GM23338 (cell line): ENCODE results near the gene CDH12. TPM values are rescaled to one million over a fixed set of nuclear protein-coding genes. Genes with fewer than 3 reads are reported as not detected.

Experiments
- ATAC-seq: fragments of 200-7000 bp; cut with Tn5 transposase; 3 replicates; pipeline ENCODE4 v1.9.1; 2020
- DNase-seq: peaks from one replicate; pipeline ENCODE4 v3.0.0-alpha.2; 2015; ENCODE audit warnings: low spot score
- H2AFZ ChIP-seq: fragments of 200-600 bp; sonication (generic); 2 replicates; pipeline ENCODE4 v1.8.0; 2016; ENCODE audit warnings: antibody characterized with exemption, mild to moderate bottlenecking, moderate library complexity
- H3F3A ChIP-seq: fragments of 200-600 bp; sonication (generic); replicated peaks from 2 replicates; pipeline ENCODE4 v1.8.0; 2017; ENCODE audit warnings: antibody characterized with exemption, mixed run types, low read depth
- H3K27ac ChIP-seq: fragments of 200-600 bp; sonication (generic); 2 replicates; pipeline ENCODE4 v1.6.1; 2016; ENCODE audit warnings: low read depth
- H3K27me3 ChIP-seq: fragments of 200-600 bp; sonication (generic); 2 replicates; pipeline ENCODE4 v1.8.0; 2016; ENCODE audit warnings: mild to moderate bottlenecking, mixed run types, moderate library complexity; ENCODE audit not compliant: insufficient read depth
- H3K36me3 ChIP-seq: fragments of 200-600 bp; sonication (generic); 2 replicates; pipeline ENCODE4 v1.8.0; 2016; ENCODE audit warnings: mild to moderate bottlenecking; ENCODE audit not compliant: insufficient read depth
- H3K4me1 ChIP-seq: fragments of 200-600 bp; sonication (generic); 2 replicates; pipeline ENCODE4 v1.8.0; 2016; ENCODE audit warnings: mild to moderate bottlenecking, moderate library complexity; ENCODE audit not compliant: insufficient read depth
- H3K4me2 ChIP-seq: fragments of 200-600 bp; sonication (generic); 2 replicates; pipeline ENCODE4 v1.7.1; 2017; ENCODE audit warnings: mixed run types
- H3K4me3 ChIP-seq: fragments of 200-600 bp; sonication (generic); 2 replicates; pipeline ENCODE4 v1.6.1; 2016; ENCODE audit warnings: mixed run types
- H3K79me2 ChIP-seq: fragments of 200-600 bp; sonication (generic); replicated peaks from 2 replicates; pipeline ENCODE4 v1.8.0; 2017; ENCODE audit warnings: mild to moderate bottlenecking; ENCODE audit not compliant: insufficient read depth
- H3K9me2 ChIP-seq: fragments of 200-600 bp; sonication (generic); 2 replicates; pipeline ENCODE4 v1.8.0; 2017; ENCODE audit not compliant: insufficient read depth
- H4K20me1 ChIP-seq: fragments of 200-600 bp; sonication (generic); replicated peaks from 2 replicates; pipeline ENCODE4 v1.8.0; 2017; ENCODE audit warnings: mild to moderate bottlenecking; ENCODE audit not compliant: insufficient read depth
- H3K27ac Mint-ChIP-seq: 2 replicates; pipeline ENCODE4 v1.8.0; 2020; ENCODE audit warnings: inconsistent platforms, mild to moderate bottlenecking, moderate library complexity, mixed read lengths
- H3K27me3 Mint-ChIP-seq: 3 replicates; pipeline ENCODE4 v1.8.0; 2022; ENCODE audit warnings: low read depth, mild to moderate bottlenecking, moderate library complexity, mixed read lengths, inconsistent platforms; ENCODE audit not compliant: insufficient read depth, poor library complexity
- H3K36me3 Mint-ChIP-seq: 3 replicates; pipeline ENCODE4 v1.8.0; 2021; ENCODE audit warnings: low read depth, mild to moderate bottlenecking, inconsistent platforms, moderate library complexity, mixed read lengths
- H3K4me1 Mint-ChIP-seq: 3 replicates; pipeline ENCODE4 v1.8.0; 2020; ENCODE audit warnings: mild to moderate bottlenecking, inconsistent platforms, mixed read lengths
- H3K4me3 Mint-ChIP-seq: 3 replicates; pipeline ENCODE4 v1.8.0; 2021; ENCODE audit warnings: moderate library complexity, mild to moderate bottlenecking, inconsistent platforms, mixed read lengths
- H3K9me3 Mint-ChIP-seq: 3 replicates; pipeline ENCODE4 v1.8.0; 2020; ENCODE audit warnings: moderate library complexity, mild to moderate bottlenecking, inconsistent platforms, mixed read lengths
- CREB1 ChIP-seq: fragments of 250-450 bp; sonication (Bioruptor Pico); IDR thresholded peaks from 2 replicates; pipeline ENCODE4 v1.5.0; 2020; ENCODE audit warnings: low read depth, mild to moderate bottlenecking, moderate library complexity
- EZH2 ChIP-seq: fragments of 200-600 bp; sonication (generic); IDR thresholded peaks from one replicate; pipeline ENCODE4 v1.8.0; 2017; ENCODE audit warnings: antibody characterized with exemption, mild to moderate bottlenecking, low read depth; ENCODE audit not compliant: unreplicated experiment
- EZH2phosphoT487 ChIP-seq: fragments of 200-600 bp; sonication (generic); IDR thresholded peaks from one replicate; pipeline ENCODE4 v1.8.1; 2018; ENCODE audit warnings: antibody characterized with exemption; ENCODE audit not compliant: unreplicated experiment
- JUNB ChIP-seq: IDR thresholded peaks from one replicate; pipeline ENCODE4 v1.6.1; 2016; ENCODE audit warnings: antibody characterized with exemption; ENCODE audit not compliant: unreplicated experiment
- NANOG ChIP-seq: IDR thresholded peaks from 2 replicates; pipeline ENCODE4 v1.6.1; 2016; ENCODE audit warnings: antibody characterized with exemption, borderline replicate concordance
- POLR2AphosphoS5 ChIP-seq: IDR thresholded peaks from 2 replicates; pipeline ENCODE4 v1.6.1; 2016; ENCODE audit warnings: antibody characterized with exemption, low read depth
- STAT1 ChIP-seq: IDR thresholded peaks from one replicate; pipeline ENCODE4 v1.6.1; 2016; ENCODE audit warnings: antibody characterized with exemption; ENCODE audit not compliant: unreplicated experiment
- ZNF114 ChIP-seq: fragments of 250-450 bp; sonication (Bioruptor Pico); IDR thresholded peaks from 2 replicates; pipeline ENCODE4 v1.5.0; 2020; ENCODE audit warnings: mild to moderate bottlenecking, moderate library complexity
- ZNF331 ChIP-seq: fragments of 250-450 bp; sonication (Bioruptor Pico); IDR thresholded peaks from 2 replicates; pipeline ENCODE4 v1.5.0; 2020; ENCODE audit warnings: low read depth, mild to moderate bottlenecking, moderate library complexity
- polyA plus RNA-seq: library from polyadenylated mRNA; unstranded; fragments of >200 nt; fragmentation: Nextera tagmentation; extraction: Ambion mirVana; gene quantifications from 2 replicates; pipeline ENCODE4 v1.2.1, GENCODE V29; 2016
- total RNA-seq: library from RNA; depleted of rRNA; stranded (reverse); fragments of >200 nt; shearing (Covaris generic); gene quantifications from 2 replicates; pipeline ENCODE4 v1.2.3, GENCODE V29; 2014
- TF ChIP-seq, protein P1 (sequence below): IDR thresholded peaks from one replicate; pipeline ENCODE4 v1.6.1; 2018; ENCODE audit warnings: antibody characterized with exemption; ENCODE audit not compliant: unreplicated experiment
- TF ChIP-seq, protein P2 (sequence below), 2 experiments: fragments of 200-600 bp in 1 of 2; sonication (generic) in 1 of 2; conservative IDR thresholded peaks; 2 replicates each; pipeline versions ENCODE4 v1.5.1 to v1.6.1; 2016 to 2017; ENCODE audit warnings: antibody characterized with exemption in 2 of 2, low read depth in 2 of 2, mild to moderate bottlenecking in 2 of 2, moderate library complexity in 1 of 2
- TF ChIP-seq, protein P3 (sequence below): IDR thresholded peaks from 2 replicates; pipeline ENCODE4 v1.6.1; 2016; ENCODE audit warnings: antibody characterized with exemption

Gene CDH12
- total and polyA plus RNA-seq, 2 experiments from 2014 or later: not detected

DNA sequence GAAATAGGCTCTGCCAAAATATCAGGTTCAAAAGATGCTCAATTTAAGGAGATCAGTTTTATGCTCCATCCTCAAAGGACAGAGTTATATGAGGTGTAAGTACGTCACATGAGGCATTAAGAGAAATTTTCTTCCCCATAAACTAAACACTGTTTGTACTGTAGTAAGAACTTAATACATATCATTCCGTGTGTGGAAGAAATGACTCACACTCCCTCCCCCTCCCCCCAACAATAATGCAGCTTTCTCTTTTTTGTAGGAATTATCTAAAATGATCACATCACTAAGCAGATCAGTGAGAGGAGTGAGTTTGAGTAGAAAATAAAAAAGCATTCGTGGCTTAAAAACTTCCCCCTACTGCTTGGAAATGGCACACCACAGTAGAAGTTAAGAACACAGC is 2.2 kb downstream of the CDH12 start (continued):
- TF ChIP-seq, protein P1, sequence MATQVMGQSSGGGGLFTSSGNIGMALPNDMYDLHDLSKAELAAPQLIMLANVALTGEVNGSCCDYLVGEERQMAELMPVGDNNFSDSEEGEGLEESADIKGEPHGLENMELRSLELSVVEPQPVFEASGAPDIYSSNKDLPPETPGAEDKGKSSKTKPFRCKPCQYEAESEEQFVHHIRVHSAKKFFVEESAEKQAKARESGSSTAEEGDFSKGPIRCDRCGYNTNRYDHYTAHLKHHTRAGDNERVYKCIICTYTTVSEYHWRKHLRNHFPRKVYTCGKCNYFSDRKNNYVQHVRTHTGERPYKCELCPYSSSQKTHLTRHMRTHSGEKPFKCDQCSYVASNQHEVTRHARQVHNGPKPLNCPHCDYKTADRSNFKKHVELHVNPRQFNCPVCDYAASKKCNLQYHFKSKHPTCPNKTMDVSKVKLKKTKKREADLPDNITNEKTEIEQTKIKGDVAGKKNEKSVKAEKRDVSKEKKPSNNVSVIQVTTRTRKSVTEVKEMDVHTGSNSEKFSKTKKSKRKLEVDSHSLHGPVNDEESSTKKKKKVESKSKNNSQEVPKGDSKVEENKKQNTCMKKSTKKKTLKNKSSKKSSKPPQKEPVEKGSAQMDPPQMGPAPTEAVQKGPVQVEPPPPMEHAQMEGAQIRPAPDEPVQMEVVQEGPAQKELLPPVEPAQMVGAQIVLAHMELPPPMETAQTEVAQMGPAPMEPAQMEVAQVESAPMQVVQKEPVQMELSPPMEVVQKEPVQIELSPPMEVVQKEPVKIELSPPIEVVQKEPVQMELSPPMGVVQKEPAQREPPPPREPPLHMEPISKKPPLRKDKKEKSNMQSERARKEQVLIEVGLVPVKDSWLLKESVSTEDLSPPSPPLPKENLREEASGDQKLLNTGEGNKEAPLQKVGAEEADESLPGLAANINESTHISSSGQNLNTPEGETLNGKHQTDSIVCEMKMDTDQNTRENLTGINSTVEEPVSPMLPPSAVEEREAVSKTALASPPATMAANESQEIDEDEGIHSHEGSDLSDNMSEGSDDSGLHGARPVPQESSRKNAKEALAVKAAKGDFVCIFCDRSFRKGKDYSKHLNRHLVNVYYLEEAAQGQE: no peak
- no peak for TF ChIP-seq EZH2phosphoT487
- no peak for TF ChIP-seq STAT1

DNA sequence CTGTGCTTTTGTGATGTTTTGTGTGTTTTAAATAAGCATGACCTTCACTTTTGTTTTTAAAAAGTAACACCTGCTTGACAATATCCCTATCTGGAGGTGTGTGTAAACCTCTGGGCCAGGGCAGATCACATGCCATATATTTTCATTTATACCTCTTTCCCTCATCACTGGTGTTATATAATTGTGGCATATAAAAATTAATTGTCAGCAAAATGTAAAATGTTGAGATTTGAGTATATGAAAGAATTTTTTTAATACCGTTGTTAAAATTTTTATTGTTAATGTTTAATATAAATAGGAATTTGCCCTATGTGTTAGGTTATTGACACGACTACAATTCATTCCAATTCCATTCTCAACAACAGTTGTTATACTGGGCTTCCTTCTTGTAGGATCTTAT is 6.5 kb downstream of the CDH12 start:
- no peak for DNase-seq
- no peaks in the 10 kb centered on the region for H3K9me3 Mint-ChIP-seq
- no peak overlapping the region for H3K27ac Mint-ChIP-seq
- no peaks in the 10 kb centered on the region for H3K4me1 Mint-ChIP-seq
- Histone ChIP-seq H3K27ac (no peak overlapping the region), H3K9me2 (no peaks in the 10 kb centered on the region), H3K4me3 (no peak overlapping the region), H3K4me2 (no peak overlapping the region), H4K20me1 (no peaks in the 10 kb centered on the region), H3K79me2 (no peaks in the 10 kb centered on the region), H3K36me3 (no peaks in the 10 kb centered on the region), H3F3A (no peaks in the 10 kb centered on the region), H3K4me1 (no peaks in the 10 kb centered on the region), H2AFZ (no peak overlapping the region), H3K27me3 (peaks cover 9% of the 10 kb centered on the region)
- H3K36me3 Mint-ChIP-seq: no peaks in the 10 kb centered on the region
- no peak overlapping the region for H3K4me3 Mint-ChIP-seq
- ATAC-seq: no peak
- TF ChIP-seq POLR2AphosphoS5 (no peak), CREB1 (CRISPR knock-in tag) (no peak)
- TF ChIP-seq, protein P2, sequence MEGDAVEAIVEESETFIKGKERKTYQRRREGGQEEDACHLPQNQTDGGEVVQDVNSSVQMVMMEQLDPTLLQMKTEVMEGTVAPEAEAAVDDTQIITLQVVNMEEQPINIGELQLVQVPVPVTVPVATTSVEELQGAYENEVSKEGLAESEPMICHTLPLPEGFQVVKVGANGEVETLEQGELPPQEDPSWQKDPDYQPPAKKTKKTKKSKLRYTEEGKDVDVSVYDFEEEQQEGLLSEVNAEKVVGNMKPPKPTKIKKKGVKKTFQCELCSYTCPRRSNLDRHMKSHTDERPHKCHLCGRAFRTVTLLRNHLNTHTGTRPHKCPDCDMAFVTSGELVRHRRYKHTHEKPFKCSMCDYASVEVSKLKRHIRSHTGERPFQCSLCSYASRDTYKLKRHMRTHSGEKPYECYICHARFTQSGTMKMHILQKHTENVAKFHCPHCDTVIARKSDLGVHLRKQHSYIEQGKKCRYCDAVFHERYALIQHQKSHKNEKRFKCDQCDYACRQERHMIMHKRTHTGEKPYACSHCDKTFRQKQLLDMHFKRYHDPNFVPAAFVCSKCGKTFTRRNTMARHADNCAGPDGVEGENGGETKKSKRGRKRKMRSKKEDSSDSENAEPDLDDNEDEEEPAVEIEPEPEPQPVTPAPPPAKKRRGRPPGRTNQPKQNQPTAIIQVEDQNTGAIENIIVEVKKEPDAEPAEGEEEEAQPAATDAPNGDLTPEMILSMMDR (conservative IDR thresholded peaks at IDR 0.05; ENCODE audit: low read depth in 2 of 2): no peak
- H3K27me3 Mint-ChIP-seq: no peaks in the 10 kb centered on the region

DNA sequence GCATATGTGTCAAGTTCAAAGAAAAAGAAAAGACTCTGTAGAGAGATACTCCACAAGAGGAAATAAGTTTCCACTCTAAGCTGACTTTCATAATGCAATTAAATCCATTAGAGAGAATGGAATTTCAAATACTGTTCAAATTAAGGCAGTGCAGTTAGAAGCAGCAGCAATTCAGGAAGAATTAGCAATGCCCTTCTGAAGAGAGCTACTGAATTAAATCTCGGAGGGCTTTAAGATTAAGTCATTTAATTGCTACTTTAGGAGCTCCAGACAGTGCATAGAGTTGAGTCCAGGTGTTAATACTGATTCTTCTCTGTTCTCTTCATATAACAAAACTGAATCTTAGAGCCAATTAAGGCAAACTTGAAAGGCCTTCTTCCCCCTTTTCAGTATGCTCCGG is 8.5 kb downstream of the CDH12 start:
- no peaks in the 10 kb centered on the region for H4K20me1 ChIP-seq
- H3K27ac Mint-ChIP-seq: no peak overlapping the region
- H3K4me3 ChIP-seq: no peak overlapping the region
- no peaks in the 10 kb centered on the region for H3K27me3 ChIP-seq
- no peaks in the 10 kb centered on the region for H3K27me3 Mint-ChIP-seq
- no peak overlapping the region for H3K27ac ChIP-seq
- no peak for ATAC-seq
- H3K4me2 ChIP-seq: no peak overlapping the region
- H3K36me3 Mint-ChIP-seq: no peaks in the 10 kb centered on the region
- no peaks in the 10 kb centered on the region for H3K36me3 ChIP-seq
- H3K9me3 Mint-ChIP-seq: no peaks in the 10 kb centered on the region
- H3F3A ChIP-seq: no peaks in the 10 kb centered on the region
- DNase-seq: no peak
- H3K4me1 Mint-ChIP-seq: no peaks in the 10 kb centered on the region
- H3K9me2 ChIP-seq: no peaks in the 10 kb centered on the region
- H3K4me1 ChIP-seq: no peaks in the 10 kb centered on the region
- no peak overlapping the region for H3K4me3 Mint-ChIP-seq
- H2AFZ ChIP-seq: no peak overlapping the region
- no peaks in the 10 kb centered on the region for H3K79me2 ChIP-seq
- no peak for TF ChIP-seq ZNF114
- TF ChIP-seq ZNF331 (CRISPR knock-in tag): no peak
- no peak for TF ChIP-seq STAT1
- TF ChIP-seq NANOG: no peak
- TF ChIP-seq, protein P3, sequence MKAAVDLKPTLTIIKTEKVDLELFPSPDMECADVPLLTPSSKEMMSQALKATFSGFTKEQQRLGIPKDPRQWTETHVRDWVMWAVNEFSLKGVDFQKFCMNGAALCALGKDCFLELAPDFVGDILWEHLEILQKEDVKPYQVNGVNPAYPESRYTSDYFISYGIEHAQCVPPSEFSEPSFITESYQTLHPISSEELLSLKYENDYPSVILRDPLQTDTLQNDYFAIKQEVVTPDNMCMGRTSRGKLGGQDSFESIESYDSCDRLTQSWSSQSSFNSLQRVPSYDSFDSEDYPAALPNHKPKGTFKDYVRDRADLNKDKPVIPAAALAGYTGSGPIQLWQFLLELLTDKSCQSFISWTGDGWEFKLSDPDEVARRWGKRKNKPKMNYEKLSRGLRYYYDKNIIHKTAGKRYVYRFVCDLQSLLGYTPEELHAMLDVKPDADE: no peak
- TF ChIP-seq JUNB: no peak
- no peak for TF ChIP-seq EZH2
- TF ChIP-seq, protein P2 (conservative IDR thresholded peaks at IDR 0.05; ENCODE audit: low read depth in 2 of 2): no peak
